Muscle layer of duodenum (tissue), 2 donors: ENCODE results near the gene PSMB2.

Experiments
- H3K27ac ChIP-seq: one replicate; pipeline ENCODE4 v1.7.0; 2013; ENCODE audit warnings: mild to moderate bottlenecking, low read length
- H3K27me3 ChIP-seq: one replicate; pipeline ENCODE4 v1.7.0; 2013; ENCODE audit warnings: low read depth, mild to moderate bottlenecking, control low read depth, low read length
- H3K36me3 ChIP-seq, 2 donors: one replicate each; pipeline ENCODE4 v1.7.0; 2013; ENCODE audit warnings: low read length in 2 of 2, control low read depth in 1 of 2, mild to moderate bottlenecking in 1 of 2; ENCODE audit not compliant: insufficient read depth in 2 of 2, control insufficient read depth in 1 of 2
- H3K4me1 ChIP-seq, 2 donors: one replicate each; pipeline ENCODE4 v1.7.0; 2013; ENCODE audit warnings: low read length in 2 of 2, mild to moderate bottlenecking in 2 of 2, control low read depth in 1 of 2, moderate library complexity in 1 of 2; ENCODE audit not compliant: insufficient read depth in 2 of 2, control insufficient read depth in 1 of 2
- H3K4me3 ChIP-seq, 2 donors: one replicate each; pipeline ENCODE4 v1.7.0; 2013; ENCODE audit warnings: low read length in 2 of 2, low read depth in 1 of 2, mild to moderate bottlenecking in 1 of 2
- H3K9me3 ChIP-seq, 2 donors: one replicate each; pipeline ENCODE4 v1.7.0; 2013; ENCODE audit warnings: low read length in 2 of 2, control low read depth in 1 of 2, mild to moderate bottlenecking in 1 of 2; ENCODE audit not compliant: control insufficient read depth in 1 of 2
- donor health status: healthy.

Gene PSMB2

GRCh38 chr1:35611655-35612054 is 29.7 kb downstream of the PSMB2 start:
- H3K27ac ChIP-seq = no peak overlapping the region
- H3K9me3 ChIP-seq = no peaks in the 10 kb centered on the region
- peaks cover 29 to 59% of the 10 kb centered on the region in 2 donors for H3K36me3 ChIP-seq
- H3K27me3 ChIP-seq = no peaks in the 10 kb centered on the region
- no peak overlapping the region for H3K4me3 ChIP-seq
- peaks cover 0 to 11% of the 10 kb centered on the region in 2 donors for H3K4me1 ChIP-seq

DNA sequence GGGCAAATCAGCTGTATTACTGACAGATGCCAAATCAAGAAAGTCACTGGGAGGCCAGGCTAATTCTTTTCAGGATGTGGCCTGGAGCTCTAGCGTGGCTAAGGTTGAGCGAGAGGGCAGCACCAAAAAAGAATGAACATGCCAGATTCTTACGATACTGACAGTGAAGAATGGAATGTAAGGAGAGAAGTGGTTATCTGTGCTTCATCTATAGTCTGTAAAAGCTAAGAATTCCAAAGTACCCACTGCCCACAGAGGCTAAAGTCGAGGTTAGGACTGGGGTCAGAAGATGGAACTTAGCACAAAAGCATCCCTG is 35.5 kb downstream of the PSMB2 start:
- Histone ChIP-seq H3K4me1 (no peaks in the 10 kb centered on the region), H3K27me3 (no peaks in the 10 kb centered on the region), H3K4me3 (no peak overlapping the region), H3K9me3 (no peaks in the 10 kb centered on the region), H3K27ac (no peak overlapping the region), H3K36me3 (peaks cover 54 to 77% of the 10 kb centered on the region in 2 donors)

DNA sequence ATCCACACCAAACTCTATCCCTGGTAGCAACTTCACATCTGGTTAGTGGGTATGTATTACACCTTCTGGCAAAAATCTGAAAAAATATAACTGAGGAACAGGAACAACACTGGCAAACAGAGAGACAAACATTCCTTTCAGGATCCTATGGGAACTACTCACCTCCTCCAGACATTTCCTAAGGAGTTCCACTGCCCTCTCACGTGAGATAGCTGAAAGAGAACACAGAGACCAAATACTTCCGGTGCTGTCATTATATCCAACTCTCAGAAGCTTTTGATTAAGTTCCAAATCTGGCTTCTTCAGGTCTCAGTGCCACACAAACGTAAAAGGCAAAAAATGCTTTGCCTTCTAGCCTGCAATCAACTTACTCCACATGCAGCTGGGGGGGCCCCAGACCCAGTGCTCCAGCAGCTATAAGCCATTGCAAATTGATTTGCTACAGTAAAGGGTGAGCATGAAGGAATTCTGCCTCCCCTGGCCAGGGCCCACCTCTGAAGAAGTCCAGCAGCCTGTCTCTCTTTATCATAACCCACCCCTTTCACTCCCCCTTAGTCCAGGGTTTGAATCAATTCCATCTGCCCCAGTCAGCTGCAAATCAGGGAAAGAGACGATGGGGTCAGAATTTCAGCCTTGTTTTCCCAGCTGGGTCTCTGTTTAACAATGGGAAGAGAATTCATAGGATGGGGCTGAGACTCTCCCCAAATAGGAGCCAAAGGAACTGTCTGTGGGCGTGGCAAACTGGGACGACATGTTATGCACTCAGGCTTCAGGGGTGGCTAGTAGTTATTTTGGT is 36.1 kb downstream of the PSMB2 start:
- H3K4me1 ChIP-seq = no peaks in the 10 kb centered on the region
- peaks cover 54 to 76% of the 10 kb centered on the region in 2 donors for H3K36me3 ChIP-seq
- H3K27ac ChIP-seq = no peak overlapping the region
- no peak overlapping the region for H3K4me3 ChIP-seq
- H3K27me3 ChIP-seq = no peaks in the 10 kb centered on the region
- H3K9me3 ChIP-seq = no peaks in the 10 kb centered on the region

DNA sequence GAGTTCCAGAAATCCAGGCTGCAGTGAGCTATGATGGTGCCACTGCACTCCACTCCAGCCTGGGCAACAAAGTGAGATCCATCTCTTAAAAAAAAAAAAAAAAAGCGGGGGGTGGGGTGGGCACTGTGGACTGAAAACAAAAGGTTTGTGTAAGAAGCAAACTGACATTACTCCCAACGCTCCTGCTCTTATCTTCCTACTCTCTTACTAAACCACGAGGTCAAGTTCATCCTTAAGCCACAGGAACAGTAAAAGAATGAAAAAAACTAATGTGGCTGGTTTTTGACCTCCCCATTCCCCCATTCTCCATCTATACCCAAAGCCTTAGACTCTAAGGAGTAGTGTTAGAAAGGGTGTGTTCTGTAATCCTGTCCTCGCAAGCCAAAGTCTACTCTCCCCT is 37.4 kb downstream of the PSMB2 start:
- Histone ChIP-seq H3K9me3 (no peaks in the 10 kb centered on the region), H3K4me1 (no peaks in the 10 kb centered on the region), H3K4me3 (no peak overlapping the region), H3K27ac (no peak overlapping the region), H3K36me3 (peaks cover 51 to 79% of the 10 kb centered on the region in 2 donors), H3K27me3 (no peaks in the 10 kb centered on the region)

DNA sequence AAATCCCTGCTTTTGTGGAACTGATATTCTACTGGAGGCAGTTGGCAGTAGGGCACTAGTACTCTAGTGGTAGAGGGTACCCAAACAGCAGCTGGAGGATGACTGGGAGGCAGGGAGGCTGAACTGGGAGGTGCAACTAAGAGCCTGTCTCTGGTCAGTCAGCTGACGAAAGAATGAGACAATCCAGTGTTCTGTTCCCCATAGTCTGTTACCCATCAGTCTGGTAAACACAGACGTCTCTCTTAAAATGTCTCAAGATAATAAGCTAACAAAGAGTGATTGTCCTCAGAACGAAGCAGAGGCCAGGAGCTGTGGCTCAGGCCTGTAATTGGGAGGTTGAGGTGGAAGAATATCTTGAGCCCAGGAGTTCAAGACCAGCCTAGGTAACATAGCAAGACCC is 37.9 kb downstream of the PSMB2 start:
- H3K36me3 ChIP-seq = peaks cover 47 to 78% of the 10 kb centered on the region in 2 donors

DNA sequence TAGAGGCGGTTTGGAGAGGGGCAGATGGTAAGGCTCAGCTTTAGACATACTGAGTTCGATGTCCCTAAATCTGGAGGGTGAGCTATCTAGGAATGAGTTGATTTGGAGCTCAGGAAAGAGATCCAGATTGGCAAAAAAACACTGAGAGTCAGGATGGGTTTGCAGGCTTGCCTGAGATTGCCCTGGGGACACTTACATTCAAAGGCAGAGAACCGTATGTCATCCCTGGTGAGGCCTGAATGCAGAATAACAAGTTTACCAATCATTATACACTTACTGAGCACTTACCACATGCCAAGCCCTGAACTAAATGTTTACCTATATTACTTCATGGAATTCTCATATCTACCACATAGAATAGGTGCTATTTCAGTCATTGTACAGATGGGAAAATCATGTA is 40.7 kb downstream of the PSMB2 start:
- H3K9me3 ChIP-seq = no peaks in the 10 kb centered on the region
- H3K4me1 ChIP-seq = no peaks in the 10 kb centered on the region
- H3K27me3 ChIP-seq = no peaks in the 10 kb centered on the region
- H3K36me3 ChIP-seq = peaks cover 30 to 64% of the 10 kb centered on the region in 2 donors
- no peak overlapping the region for H3K4me3 ChIP-seq
- no peak overlapping the region for H3K27ac ChIP-seq

More for the DNA sequence above, 37.9 kb downstream of the PSMB2 start:
- no peaks in the 10 kb centered on the region for H3K4me1 ChIP-seq
- H3K27ac ChIP-seq = no peak overlapping the region
- H3K9me3 ChIP-seq = no peaks in the 10 kb centered on the region
- no peak overlapping the region for H3K4me3 ChIP-seq
- no peaks in the 10 kb centered on the region for H3K27me3 ChIP-seq

DNA sequence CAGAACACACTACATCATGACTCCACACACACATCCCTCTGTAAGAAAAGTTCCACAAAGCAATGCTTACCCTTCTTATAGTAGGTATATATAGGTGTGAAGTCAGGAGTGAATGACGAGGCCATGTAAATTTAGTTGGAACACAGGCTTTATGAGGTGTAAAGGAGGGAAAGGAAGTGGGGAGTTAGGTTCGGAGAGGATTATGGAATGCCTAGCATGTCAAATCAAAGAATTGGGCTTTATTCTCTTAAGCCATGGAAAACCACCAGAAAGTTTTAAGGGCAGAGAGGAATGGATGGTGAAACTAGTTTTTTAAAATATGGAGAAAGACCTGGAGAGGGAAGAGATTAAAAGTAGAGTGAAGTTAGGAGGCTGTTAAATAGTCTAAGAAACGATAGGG is 41.9 kb downstream of the PSMB2 start:
- no peaks in the 10 kb centered on the region for H3K9me3 ChIP-seq
- no peak overlapping the region for H3K4me3 ChIP-seq
- H3K36me3 ChIP-seq = peaks cover 21 to 56% of the 10 kb centered on the region in 2 donors
- H3K27me3 ChIP-seq = no peaks in the 10 kb centered on the region
- H3K27ac ChIP-seq = no peak overlapping the region
- H3K4me1 ChIP-seq = no peaks in the 10 kb centered on the region

DNA sequence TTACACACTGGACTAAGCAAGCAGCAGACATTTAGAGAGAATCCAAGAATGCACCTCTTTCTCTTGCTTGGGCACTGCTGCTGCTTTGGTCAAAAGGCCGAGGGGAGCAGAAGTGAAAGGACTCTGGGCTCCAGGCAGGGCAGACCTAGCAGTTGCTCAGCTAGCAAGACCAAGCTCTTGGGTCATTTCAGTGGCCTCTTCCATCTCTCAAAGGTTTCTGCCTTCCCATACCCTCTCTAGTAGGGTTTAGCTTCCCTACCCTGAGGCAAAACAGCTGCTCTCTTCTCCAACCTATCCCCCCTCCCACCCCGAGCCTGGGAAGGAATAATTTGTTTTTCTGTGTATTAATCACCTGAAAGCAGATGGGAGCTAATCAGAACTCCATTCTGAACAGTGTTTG is 42.4 kb downstream of the PSMB2 start:
- Histone ChIP-seq H3K4me3 (no peak overlapping the region), H3K36me3 (peaks cover 16 to 51% of the 10 kb centered on the region in 2 donors), H3K27me3 (no peaks in the 10 kb centered on the region), H3K4me1 (no peaks in the 10 kb centered on the region), H3K27ac (no peak overlapping the region), H3K9me3 (no peaks in the 10 kb centered on the region)

DNA sequence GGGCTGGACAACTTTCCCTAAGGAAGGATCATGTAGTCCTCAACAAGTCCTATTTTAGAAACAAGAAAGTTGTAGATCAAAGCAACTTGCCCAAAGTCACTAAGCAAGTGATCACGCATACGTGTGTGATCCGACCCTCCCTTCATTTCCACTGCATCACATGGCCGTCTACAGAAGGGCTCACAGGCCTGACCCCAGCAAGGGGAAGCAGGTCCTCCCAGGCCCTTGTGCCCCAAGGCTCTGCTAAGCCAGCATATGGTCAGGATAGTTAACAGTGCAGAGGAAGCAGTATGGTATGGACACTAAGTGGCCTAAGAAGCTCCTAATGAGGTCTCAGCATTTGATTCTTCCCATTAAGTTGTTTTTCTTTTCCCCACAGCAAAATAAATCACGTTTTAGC is 43.5 kb downstream of the PSMB2 start:
- H3K27ac ChIP-seq = no peak overlapping the region
- H3K4me3 ChIP-seq = no peak overlapping the region
- peaks cover 9 to 40% of the 10 kb centered on the region in 2 donors for H3K36me3 ChIP-seq
- H3K27me3 ChIP-seq = no peaks in the 10 kb centered on the region
- H3K4me1 ChIP-seq = no peaks in the 10 kb centered on the region
- H3K9me3 ChIP-seq = no peaks in the 10 kb centered on the region

DNA sequence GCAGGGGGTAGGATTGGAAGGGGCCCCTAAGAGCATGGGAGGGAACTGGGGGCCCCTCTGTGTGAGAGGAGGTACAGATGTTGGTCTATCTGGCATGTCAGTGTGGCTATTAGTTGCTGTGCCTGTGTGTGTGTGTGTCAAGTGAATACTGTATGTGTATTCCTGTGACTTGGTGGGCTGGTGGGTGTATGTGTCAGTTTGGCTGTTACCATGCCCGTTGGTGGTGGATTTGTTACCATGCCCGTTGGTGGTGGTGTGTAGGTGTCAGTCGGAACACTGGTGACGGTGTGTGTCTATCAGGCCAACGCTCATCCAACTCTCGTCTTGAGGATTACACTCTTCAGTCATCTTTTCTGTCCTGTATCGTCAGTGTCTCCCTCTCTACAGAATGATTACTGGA is 45.6 kb downstream of the PSMB2 start:
- no peak overlapping the region for H3K27ac ChIP-seq
- peaks cover 0 to 30% of the 10 kb centered on the region in 2 donors for H3K36me3 ChIP-seq
- H3K9me3 ChIP-seq = no peaks in the 10 kb centered on the region
- no peaks in the 10 kb centered on the region for H3K4me1 ChIP-seq
- H3K27me3 ChIP-seq = no peaks in the 10 kb centered on the region
- no peak overlapping the region for H3K4me3 ChIP-seq

- Histone ChIP-seq H3K4me3 (no peak overlapping the region), H3K4me1 (no peaks in the 10 kb centered on the region), H3K27ac (no peak overlapping the region), H3K9me3 (no peaks in the 10 kb centered on the region), H3K36me3 (peaks cover 0 to 21% of the 10 kb centered on the region in 2 donors), H3K27me3 (no peaks in the 10 kb centered on the region)
These were observed 47.1 kb downstream of the PSMB2 start for GRCh38 chr1:35594005-35594760.
